Urothelium cell line (cell line): ENCODE results near the gene CD320.
"Not testable (repeated sequence)": the region's sequence is repeated elsewhere in the genome, so short reads cannot be mapped to it uniquely, and the experiment has no call there.

ENCODE experiments used
- DNase-seq: peaks from one replicate; pipeline ENCODE4 v3.0.0; 2011; ENCODE audit warnings: low spot score, mixed read lengths
- FAIRE-seq: peaks from 2 replicates; lab custom pipeline; 2011; peaks lifted over from hg19 to GRCh38; lab: Jason Lieb, UNC

The CD320 gene

DNA sequence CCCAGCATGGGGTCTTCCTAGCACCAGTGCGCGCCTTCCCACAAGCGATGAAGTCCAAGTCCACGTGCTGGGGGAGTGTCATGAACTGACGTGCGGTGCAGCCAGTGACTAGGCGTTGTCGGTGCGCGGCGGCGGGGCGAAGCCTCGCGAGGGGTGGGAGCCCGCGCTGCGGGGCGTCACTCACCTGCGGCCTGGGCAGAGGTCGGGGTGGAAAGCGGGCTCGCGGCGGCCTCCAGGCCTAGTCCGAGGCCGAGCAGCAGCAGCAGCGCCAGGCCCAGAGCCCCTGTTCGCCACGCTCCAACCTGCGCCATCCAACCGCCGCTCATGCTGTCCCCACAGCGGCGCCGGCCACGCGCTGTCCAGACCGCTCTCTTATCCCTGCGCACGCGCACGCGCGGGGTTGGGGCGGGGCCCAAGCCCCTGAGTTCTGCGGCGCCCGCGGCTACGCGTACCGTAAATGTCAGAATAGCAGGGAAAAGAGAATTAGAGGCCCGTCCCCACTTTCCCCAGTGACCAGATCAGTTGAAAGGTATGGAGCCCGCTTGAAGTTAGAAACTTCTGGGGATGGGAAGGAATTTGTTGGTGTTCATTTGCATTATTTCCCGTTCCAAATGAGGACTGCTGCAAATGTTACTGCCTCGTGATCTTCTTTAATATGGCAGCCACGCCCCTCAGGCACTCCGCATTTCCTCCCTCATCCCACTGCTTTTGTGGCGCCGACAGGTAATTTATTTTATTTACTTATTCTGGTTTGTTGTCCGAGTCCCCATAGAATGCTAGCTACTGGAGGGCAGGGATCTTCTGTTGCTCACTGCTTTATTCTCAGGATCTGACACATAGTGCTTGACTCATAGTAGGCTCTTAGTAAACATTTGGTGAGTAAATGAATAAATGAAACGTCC is at the start of gene CD320:
Gene CD320, minus strand, starts transcription at position 394 of the 902 bp plus-strand sequence. Its CDS starts 68 bp downstream, at position 326.
- no peak for FAIRE-seq

DNA sequence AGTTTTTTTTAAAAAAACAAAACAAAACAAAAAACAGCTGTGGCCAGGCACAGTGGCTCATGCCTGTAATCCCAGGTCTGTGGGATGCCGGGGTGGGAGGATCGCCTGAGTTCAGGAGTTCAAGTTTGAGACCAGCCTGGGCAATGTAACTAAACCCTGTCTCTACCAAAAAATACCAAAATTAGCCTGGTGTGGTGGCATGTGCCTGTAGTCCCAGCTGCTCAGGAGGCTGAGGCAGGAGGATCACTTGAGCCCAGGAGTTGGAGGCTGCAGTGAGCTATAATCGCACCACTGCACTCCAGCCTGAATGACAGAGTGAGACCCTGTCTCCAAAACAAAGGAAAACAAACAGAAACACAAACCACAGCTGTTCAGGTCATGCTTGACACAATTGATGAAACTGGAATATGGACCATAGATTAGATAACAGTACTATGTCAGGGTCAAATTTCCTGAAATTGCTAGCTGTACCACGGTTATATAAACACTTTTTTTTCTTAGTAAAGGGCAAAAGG is 48.9 kb upstream of the CD320 start:
- FAIRE-seq (no peak), DNase-seq (no peak)

More for the DNA sequence above, at the start of gene CD320:
- DNase-seq, result peak; percentile 85

DNA sequence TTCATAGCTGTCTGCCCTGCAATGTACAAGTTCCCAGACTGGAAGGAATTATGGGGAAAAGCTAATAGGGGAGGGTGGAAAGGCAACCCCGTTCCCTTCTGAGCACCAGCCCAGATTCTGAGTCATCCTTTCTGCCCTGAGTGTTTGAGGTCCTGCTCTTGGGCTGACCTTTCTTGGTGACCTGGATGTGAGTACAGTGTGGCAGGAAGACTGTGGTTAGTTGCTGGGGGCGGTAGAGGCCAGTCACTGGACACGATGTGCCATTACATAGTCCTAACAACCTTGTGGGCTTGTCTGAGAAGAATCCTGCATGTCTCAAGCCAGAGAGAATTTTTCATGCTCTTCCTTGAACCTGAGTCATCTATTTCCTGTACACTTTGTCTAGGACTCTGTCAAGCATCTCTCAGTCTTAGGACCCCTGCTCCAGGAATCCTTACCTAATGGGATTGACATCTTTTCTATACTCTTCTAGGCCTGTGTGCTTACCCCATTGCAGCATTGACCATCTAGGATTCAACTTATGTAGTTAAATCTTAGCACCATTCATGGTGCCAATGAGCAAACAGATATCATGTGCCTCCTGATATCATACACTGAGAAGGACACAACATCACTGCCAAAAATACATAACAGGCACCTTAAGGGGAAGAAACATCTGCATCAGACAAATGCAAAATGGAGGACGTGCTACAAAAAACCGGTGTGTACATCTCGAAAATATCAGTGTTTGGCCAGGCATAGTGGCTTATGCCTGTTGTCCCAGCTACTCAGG is 47.7 kb upstream of the CD320 start:
- DNase-seq (peak; percentile 63), FAIRE-seq (no peak)

DNA sequence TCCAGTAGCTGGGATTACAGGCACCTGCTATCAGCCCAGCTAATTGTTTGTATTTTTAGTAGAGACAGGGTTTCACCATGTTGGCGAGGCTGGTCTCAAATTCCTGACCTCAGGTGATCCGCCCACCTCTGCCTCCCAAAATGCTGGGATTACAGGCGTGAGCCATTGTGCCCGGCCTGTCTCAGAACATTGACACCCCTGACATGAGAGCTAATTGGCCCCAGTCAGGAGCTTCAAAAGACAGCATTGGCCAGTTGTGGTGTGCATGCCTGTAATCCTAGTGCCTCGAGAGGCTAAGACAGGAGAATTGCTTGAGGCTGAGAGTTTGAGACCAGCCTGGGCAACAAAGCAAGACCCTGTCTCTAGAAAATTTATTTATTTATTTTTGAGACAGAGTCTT is 44.7 kb upstream of the CD320 start:
- DNase-seq, FAIRE-seq: not testable (repeated sequence)

DNA sequence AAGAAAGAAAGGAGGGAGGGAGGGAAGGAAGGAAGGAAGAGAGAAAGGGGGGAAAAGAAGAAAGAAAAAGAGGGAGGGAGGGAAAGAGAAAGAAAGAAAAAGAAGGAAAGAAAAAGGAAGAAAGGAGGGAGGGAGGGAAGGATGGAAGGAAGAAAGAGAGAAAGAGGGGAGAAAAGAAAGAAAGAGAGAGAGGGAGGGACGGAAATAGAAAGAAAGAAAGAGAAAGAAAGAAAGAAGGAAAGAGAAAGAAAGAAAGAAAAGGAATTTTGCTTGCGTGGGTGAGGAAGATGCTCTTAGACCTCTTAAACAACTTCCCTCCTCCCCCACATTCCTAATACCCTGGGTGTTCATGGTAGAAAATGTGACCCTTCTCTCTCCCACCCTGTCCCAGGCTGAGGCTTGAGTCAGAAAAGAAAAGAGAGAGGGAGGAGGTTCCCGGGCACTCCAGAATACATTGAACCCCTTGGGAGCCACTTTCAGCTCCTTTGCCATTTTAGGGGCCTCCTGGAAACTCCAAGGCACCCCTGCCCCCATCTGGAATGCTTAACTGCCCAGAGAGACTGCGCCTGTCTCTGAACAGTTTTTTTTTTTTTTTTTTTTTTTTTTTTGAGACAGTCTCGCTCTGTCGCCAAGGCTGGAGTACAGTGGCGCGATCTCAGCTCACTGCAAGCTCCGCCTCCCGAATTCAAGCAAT is 44.1 kb upstream of the CD320 start:
- no peak for DNase-seq
- FAIRE-seq, result no peak

DNA sequence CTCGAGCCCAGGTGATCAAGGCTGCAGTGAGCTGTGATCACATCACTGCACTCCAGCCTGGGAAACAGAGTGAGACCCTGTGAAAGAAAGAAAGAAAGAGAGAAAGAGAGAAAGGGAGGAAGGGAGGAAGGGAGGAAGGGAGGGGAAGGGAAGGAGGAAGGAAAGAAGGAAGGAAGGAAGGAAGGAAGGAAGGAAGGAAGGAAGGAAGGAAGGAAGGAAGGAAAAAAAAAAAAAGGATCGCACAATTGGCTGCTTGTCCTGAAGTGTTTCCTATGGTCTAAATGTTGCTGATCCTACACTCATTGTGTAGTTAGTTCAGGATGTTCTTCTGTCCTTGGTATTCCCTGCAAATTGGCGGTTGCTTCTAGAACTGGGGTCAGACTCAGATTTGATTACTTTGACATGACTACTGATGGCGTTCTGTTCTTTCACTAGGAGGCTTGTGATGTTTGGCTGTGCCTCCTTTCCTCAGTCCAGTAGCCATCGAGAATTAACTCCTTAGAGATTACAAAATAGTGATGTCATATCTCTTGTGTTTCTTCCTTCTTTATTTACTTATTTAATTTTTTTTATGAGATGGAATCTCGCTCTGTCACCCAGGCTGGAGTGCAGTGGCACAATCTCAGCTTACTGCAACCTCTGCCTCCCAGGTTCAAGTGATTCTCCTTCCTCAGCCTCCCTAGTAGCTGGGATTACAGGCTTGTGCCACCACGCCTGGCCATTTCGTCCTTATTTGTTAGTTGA is 41.6 kb upstream of the CD320 start:
- FAIRE-seq, DNase-seq: not testable (repeated sequence)

DNA sequence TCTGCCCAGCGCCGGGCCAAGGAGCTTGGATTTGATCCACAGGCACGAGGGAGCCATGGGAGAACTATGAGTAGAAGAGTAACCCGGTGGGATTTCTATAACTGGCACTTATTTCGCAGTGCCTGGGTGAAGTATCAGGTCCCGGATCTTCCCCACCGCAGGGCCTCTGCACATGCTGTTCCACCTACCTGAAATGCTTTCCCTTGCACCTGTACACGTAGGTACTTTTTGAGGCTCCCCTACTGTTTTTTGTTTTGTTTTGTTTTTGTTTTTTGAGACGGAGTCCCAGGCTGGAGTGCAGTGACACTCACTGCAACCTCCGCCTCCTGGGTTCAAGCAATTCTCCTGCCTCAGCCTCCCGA is 35.3 kb upstream of the CD320 start:
- FAIRE-seq, result no peak
- no peak for DNase-seq

DNA sequence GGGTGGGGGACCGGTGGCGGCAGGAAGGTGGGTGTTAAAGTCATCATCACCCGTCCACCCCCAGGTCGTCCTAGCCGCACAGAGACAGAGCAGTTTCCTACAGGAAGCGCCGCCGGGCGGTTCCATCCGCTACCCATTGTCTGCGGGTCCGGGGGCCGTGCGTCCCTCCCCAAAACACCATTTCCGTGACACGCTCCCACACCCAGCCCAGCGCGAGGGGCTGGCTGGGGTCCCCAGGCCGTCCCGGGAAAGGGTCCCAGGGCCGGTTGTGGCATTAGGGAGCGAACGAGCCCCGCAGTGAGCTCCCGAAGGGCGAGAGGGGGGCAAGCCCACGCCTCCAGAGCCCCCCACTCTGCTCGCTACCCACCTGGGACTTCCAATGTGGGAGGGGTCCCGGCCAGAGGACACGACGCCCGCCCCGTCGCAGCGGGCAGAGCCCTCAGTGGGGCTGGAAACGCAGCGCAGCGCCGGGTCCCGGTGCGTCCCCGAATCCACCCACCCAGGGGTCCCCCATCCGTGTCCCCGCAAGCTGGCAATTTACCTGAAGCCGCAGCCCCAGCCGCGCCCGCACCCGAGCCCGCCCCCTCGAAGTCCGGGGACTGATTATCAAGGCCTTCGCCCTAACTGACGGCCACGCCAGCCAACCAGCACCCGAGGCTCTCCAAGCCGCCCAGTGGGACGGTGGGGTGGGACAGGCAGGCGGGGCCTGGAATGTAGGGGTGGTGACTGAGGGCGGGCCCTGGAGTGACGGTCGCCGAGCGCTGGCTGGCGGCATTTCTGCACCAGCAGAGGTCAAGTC is 34.7 kb upstream of the CD320 start, which contains the start of gene KANK3:
Gene KANK3, minus strand, starts transcription at position 579 of the 799 bp plus-strand sequence. CDS start 5,434 bp downstream, outside the sequence.
- no peak for FAIRE-seq
- peak; percentile 96 for DNase-seq

DNA sequence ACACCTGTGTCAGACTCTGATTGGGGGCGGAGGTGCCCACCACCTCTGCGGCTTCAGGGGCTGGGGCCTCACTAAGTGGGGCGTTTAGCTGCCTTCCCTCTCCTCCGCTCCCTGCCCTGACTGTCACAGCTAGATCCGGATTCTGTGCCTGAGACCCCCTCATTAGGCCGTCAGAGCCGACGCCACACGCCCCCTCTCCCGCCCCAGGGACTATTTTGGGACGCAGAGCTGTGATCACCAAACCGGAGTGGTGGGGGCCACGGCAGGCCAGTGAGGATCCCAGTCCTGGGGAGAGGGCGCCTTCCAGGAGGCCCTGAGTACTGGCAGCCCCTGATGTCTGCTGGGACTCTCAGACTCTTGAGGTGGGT is 34.1 kb upstream of the CD320 start:
- FAIRE-seq, result no peak

DNA sequence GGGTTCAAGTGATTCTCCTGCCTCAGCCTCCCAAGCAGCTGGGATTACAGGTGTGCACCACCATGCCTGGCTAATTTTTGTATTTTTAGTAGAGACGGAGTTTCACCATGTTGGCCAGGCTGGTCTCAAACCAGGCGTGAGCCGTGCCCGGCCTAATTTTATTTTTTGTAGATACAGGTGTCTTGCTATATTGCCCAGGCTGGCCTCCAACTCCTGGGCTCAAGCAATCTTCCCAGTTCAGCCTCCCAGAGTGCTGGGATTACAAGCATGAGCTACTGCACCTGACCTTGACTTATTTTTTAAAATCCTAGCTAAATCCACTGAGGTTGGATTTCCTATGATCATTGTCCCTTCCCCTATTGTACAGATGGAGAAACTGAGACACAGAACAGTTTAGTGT is 33.3 kb upstream of the CD320 start:
- not testable (repeated sequence) for DNase-seq, FAIRE-seq

More for the DNA sequence above, 34.1 kb upstream of the CD320 start:
- DNase-seq, result no peak

DNA sequence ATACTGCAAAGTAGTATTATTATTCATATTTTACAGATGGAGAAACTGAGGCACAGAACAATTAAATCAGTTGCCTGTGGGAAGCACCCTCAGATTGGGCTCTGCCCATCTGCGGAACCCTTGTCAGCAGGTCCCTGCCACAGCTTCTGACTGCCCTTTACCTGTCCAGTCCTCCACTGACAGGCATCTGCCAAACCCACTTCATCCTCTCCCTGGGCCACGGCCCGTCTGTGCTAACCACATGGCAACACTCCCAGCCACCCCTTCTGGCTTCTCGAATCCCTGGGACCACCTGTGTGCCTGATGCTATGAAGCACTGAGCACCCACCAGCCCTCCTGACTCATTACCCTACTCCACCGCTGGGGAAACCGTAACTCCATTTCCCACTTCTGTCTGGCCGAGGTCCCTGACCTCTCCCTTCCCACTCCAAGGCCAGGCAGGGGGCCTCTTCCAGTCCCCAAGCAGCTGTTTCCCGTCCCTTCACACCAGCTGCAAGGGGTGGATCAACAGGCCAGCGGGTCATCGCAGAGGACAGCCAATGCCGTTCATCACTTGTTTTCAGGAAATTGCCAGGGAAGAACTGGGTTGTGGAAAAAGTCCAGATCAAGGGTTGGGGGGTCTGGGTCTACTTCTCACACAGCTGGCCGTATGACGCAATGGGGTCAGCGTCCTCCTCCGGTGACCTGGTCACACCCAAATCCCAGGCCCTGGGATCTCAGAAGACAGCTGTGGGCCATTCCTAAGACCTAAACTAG is 32.4 kb upstream of the CD320 start:
- no peak for DNase-seq

DNA sequence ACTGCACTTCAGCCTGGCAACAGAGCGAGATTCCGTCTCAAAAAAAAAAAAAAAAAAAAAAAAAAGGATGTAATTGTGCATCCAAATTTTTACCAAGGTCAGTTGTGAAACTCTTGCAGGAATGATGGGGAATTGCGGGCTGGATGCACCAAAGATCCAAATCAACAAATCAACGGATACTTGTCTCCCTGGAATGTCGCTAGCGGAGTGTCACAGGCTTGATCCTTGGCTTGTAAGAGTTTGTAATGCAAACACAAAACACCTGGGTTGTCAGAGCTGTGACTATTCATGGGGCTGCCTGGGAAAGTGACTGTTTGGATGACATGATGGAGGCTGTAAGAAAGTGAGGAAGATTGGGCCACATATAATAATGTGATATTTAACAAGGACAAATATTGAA is 30.7 kb upstream of the CD320 start:
- DNase-seq, result no peak
- FAIRE-seq, result no peak

More for the DNA sequence above, 32.4 kb upstream of the CD320 start:
- FAIRE-seq, result no peak

DNA sequence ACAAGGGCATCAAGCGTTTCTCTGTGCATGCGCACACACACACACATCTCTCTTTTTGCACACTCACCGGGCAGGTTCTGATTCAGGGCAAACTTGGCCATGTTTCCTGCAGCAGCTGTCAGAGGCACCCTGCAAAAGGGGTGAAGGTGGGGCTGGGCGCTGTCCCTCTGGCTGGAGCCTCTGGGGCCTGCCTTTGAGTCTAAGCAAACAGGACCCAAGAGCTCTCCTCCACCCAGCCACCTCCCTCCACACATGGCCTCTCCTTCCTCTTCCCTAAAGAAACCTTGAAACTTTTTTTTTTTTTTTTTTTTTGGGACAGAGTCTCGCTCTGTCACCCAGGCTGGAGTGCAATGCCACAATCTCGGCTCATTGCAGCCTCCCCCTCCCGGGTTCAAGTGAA is 29.6 kb upstream of the CD320 start:
- FAIRE-seq (no peak), DNase-seq (no peak)

DNA sequence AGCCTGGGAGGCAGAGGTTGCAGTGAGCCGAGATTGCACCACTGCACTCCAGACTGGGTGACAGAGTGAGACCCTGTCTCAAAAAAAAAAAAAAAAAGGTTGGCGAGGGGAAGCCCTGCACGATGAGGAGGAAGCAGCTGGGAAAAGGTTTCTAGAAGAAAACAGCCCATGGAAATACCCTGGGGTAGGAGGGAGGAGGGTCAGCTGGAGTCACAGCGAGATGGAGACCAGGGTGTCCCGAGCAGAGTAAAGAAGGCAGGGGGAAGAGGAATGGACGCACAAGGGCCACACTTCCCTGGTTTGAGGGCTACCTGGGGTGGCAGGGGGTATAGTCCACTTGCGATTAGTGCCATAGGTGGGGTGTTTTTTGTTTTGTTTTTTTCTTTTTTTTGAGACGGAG is 28.5 kb upstream of the CD320 start:
- FAIRE-seq, result no peak
- DNase-seq, result no peak

DNA sequence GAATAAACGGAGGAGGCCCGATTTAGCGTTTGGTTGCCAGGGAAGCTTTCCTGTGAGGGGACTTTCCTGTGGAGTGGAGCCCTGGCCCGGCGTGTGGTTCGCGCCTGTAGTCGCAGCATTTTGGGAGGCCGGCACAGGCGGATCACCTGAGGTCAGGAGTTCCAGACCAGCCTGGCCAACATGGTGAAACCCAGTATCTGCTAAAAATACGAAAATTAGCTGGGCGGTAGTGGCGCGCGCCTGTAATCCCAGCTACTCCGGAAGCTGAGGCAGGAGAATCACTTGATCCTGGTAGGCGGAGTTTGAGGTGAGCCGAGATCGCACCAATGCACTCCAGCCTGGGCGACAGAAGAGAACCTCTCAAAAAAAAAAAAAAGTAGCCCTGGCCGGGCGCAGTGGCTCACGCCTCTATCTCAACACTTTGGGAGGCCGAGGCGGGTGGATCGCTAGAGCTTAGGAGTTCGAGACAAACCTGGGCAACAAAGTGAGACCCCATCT is 28.0 kb upstream of the CD320 start:
- DNase-seq, result no peak
- no peak for FAIRE-seq

DNA sequence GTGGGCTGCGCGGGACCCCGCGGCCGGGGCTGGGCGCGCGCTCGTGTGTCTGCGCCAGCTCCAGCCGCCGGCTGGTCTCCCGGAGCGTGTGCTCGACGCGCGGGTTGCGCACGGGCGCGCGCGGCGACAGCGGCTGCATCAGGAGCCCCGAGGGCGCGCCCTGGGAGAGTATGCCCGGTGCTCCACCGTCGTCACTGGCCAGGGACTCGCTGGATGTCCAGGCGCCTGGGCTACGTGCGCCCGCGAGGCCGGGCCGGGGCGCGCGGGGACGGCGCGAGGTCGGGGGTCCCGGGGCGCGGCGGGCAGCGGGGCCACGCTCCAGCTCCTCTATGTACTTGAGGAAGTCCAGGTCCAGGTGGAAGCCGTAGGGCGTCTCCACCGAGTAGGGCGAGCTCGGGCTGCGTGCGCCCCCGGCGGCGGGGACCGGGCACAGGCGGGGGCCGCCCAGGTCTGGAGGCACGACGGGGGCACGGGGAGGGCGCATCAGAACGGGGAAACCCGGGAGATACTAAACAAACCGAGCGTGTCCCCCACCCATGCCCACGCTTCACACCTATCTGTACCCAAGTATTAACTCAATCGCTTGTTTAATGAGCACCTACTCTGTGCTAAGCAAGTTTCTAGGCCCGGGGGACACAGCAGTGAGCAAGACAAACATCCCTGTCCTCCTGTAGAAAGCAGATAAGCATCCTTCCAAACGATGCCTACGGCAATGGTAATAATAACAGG is 27.3 kb upstream of the CD320 start:
- DNase-seq, result no peak
- no peak for FAIRE-seq

DNA sequence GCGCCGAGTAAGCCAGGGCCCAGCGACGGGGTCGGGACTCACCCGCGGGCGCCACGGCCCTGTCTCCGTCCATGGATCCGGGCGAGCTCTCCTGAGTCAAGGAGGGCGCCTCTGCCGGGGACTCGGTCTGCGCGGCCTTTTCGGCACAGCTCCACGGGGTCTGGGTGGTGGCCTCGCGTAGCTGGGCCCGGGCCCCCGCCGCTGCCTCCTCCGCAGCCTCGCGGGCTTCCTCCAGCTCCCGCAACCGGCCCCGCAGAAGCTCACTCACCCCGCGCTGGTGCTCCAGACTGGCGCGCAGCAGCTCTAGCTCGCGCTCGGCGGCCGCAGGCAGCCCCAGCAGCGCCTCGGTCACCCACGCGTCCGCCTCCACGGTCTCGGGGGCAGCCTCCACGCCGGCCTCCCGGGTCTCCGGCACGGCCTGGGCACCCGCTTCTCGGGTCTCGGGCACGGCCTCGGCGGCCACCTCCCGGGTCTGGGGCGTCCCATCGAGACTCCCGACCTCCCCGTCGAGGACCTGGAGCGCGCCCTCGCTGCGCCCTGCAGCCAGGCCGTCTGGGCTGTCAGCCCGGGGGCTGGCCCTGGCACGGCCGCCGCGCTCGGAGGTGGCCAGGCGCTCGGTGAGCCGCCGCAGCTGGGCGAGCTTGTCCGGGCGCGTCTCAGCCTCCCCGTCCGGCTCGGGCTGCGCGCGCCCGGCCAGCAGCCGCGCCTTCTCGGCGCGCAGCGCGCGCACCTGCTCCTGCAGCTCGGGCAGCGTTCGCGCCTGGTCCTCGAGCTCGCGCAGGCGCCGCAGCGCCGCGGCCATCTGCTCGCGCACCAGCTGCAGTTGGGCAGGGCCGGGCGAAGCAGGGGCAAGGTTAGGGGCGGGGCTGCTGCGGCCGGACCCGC is 26.5 kb upstream of the CD320 start:
- FAIRE-seq, result peak; percentile 13
- DNase-seq, result peak; percentile 86
